CD4-positive, alpha-beta memory T cell (primary cell): ENCODE measurements around the gene KCNQ1. TPM values are rescaled to one million over a fixed set of nuclear protein-coding genes. Genes with fewer than 3 reads are reported as not detected.

Experiments used
- CTCF ChIA-PET: fragments of 350-600 bp; sonication (Branson Sonifier 250); formaldehyde crosslinking; loops from one replicate; lab custom pipeline; 2021; ENCODE audit warnings: inconsistent platforms; ENCODE audit not compliant: partially characterized antibody; lab: Charles Lee
- POLR2A ChIA-PET: fragments of 350-600 bp; sonication (Branson Sonifier 250); formaldehyde crosslinking; loops from one replicate; lab custom pipeline; 2021; ENCODE audit not compliant: partially characterized antibody; lab: Charles Lee
- DNase-seq, 5 donors: peaks; one replicate each; pipeline versions ENCODE4 v3.0.0 to v3.0.0-alpha.2; 2020 to 2022; ENCODE audit warnings: mixed read lengths in 1 of 5
- H3K27ac ChIP-seq: one replicate; pipeline ENCODE4 v1.7.0; 2013; ENCODE audit warnings: low read depth, low read length
- H3K27me3 ChIP-seq: 2 replicates; pipeline ENCODE4 v1.7.0; 2013; ENCODE audit warnings: mild to moderate bottlenecking, low read length, moderate library complexity; ENCODE audit not compliant: insufficient read depth
- H3K36me3 ChIP-seq: 2 replicates; pipeline ENCODE4 v1.7.0; 2013; ENCODE audit warnings: mild to moderate bottlenecking, low read length, moderate library complexity; ENCODE audit not compliant: insufficient read depth
- H3K4me1 ChIP-seq: 2 replicates; pipeline ENCODE4 v1.7.0; 2013; ENCODE audit warnings: mild to moderate bottlenecking, low read length, moderate library complexity; ENCODE audit not compliant: insufficient read depth
- H3K4me3 ChIP-seq, 2 donors: one replicate each; pipeline ENCODE4 v1.7.0; 2013; ENCODE audit warnings: low read length in 2 of 2, mild to moderate bottlenecking in 1 of 2
- H3K9me3 ChIP-seq, 2 donors: one replicate each; pipeline ENCODE4 v1.7.0; 2013; ENCODE audit warnings: low read length in 2 of 2, control low read depth in 1 of 2; ENCODE audit not compliant: control insufficient read depth in 1 of 2
- H3K27ac Mint-ChIP-seq, 7 donors: one replicate each; pipeline ENCODE4 v1.8.0; 2020 to 2021; ENCODE audit warnings: mixed read lengths in 7 of 7, mild to moderate bottlenecking in 6 of 7, inconsistent platforms in 3 of 7, moderate library complexity in 3 of 7
- H3K27me3 Mint-ChIP-seq, 2 donors: one replicate each; pipeline ENCODE4 v1.8.0; 2020 to 2021; ENCODE audit warnings: mixed read lengths in 2 of 2
- H3K36me3 Mint-ChIP-seq, 2 donors: one replicate each; pipeline ENCODE4 v1.8.0; 2020 to 2021; ENCODE audit warnings: mixed read lengths in 2 of 2, inconsistent platforms in 1 of 2, mild to moderate bottlenecking in 1 of 2
- H3K4me1 Mint-ChIP-seq, 4 donors: one replicate each; pipeline ENCODE4 v1.8.0; 2020 to 2021; ENCODE audit warnings: mixed read lengths in 4 of 4, mild to moderate bottlenecking in 1 of 4
- H3K4me3 Mint-ChIP-seq, 8 donors: one replicate each; pipeline ENCODE4 v1.8.0; 2020 to 2021; ENCODE audit warnings: mixed read lengths in 8 of 8, mild to moderate bottlenecking in 7 of 8, moderate library complexity in 6 of 8, inconsistent platforms in 3 of 8
- H3K9me3 Mint-ChIP-seq, 8 donors: one replicate each; pipeline ENCODE4 v1.8.0; 2020 to 2021; ENCODE audit warnings: mixed read lengths in 8 of 8, mild to moderate bottlenecking in 5 of 8, inconsistent platforms in 3 of 8, moderate library complexity in 1 of 8
- intact Hi-C: fragments of 100-400 bp; cut with micrococcal nuclease; formaldehyde crosslinking; loops from one replicate; pipeline ENCODE4 v1.15.1; 2023
- polyA plus RNA-seq, 2 donors: library from polyadenylated mRNA; unstranded; fragments of 300-500 nt; fragmentation: Illumina TruSeq; gene quantifications; one replicate each; pipeline ENCODE4 v1.2.3, GENCODE V29; 2021
- total RNA-seq, 2 experiments: library from RNA; stranded (reverse); gene quantifications; one replicate each; pipeline ENCODE4 v1.2.3, GENCODE V29; 2021

The KCNQ1 gene
- total and polyA plus RNA-seq, 4 experiments from 2014 or later: 5.4 to 21.7 (median 21.5) TPM

GRCh38 chr11:2789791-2790567 is 345.2 kb downstream of the KCNQ1 start:
- intact Hi-C loops: no loop called here
- H3K4me3 ChIP-seq: no peak overlapping the region
- DNase-seq: no peak
- Mint-ChIP-seq H3K27ac (no peak overlapping the region), H3K9me3 (peaks cover 0 to 2% (median 0%) of the 10 kb centered on the region in 8 donors), H3K36me3 (peaks cover 2 to 3% of the 10 kb centered on the region in 2 donors), H3K4me1 (peaks cover 0 to 4% (median 3%) of the 10 kb centered on the region in 4 donors), H3K4me3 (peak overlapping the region in 2 of 8 donors; percentile 32 to 33), H3K27me3 (no peaks in the 10 kb centered on the region)
- ChIA-PET CTCF (no interaction called here), POLR2A (interaction anchor here (1.2 kb wide), 1 partner anchor 225 kb away, joined by 3 read pairs; no protein-coding TSS in a partner anchor)
- H3K36me3 ChIP-seq: no peaks in the 10 kb centered on the region
- no peaks in the 10 kb centered on the region for H3K9me3 ChIP-seq
- peaks cover 4% of the 10 kb centered on the region for H3K4me1 ChIP-seq
- no peak overlapping the region for H3K27ac ChIP-seq
- no peaks in the 10 kb centered on the region for H3K27me3 ChIP-seq

- Histone ChIP-seq H3K4me3 (no peak overlapping the region), H3K27me3 (no peaks in the 10 kb centered on the region), H3K27ac (no peak overlapping the region), H3K9me3 (no peaks in the 10 kb centered on the region), H3K36me3 (no peaks in the 10 kb centered on the region), H3K4me1 (peaks cover 4% of the 10 kb centered on the region)
- Mint-ChIP-seq H3K27ac (peak overlapping the region in 1 of 7 donors; percentile 19), H3K36me3 (peaks cover 2 to 3% of the 10 kb centered on the region in 2 donors), H3K27me3 (no peaks in the 10 kb centered on the region), H3K4me1 (peaks cover 0 to 4% (median 3%) of the 10 kb centered on the region in 4 donors), H3K4me3 (peak overlapping the region in 3 of 8 donors; percentile 22 to 61 (median 32)), H3K9me3 (peaks cover 0 to 2% (median 0%) of the 10 kb centered on the region in 8 donors)
- ChIA-PET CTCF (no interaction called here), POLR2A (no interaction called here)
- intact Hi-C loops: no loop called here
- DNase-seq: no peak
Measured at GRCh38 chr11:2790568-2790921, 345.7 kb downstream of the KCNQ1 start.

- DNase-seq: no peak
- peaks cover 3 to 4% of the 10 kb centered on the region in 2 donors for H3K36me3 Mint-ChIP-seq
- Histone ChIP-seq H3K4me3 (peak overlapping the region in 1 of 2 donors; percentile 64), H3K36me3 (no peaks in the 10 kb centered on the region), H3K27me3 (no peaks in the 10 kb centered on the region), H3K4me1 (peaks cover 4% of the 10 kb centered on the region), H3K9me3 (no peaks in the 10 kb centered on the region), H3K27ac (no peak overlapping the region)
- H3K27ac Mint-ChIP-seq: peak overlapping the region in 1 of 7 donors; percentile 19
- intact Hi-C loops: no loop called here
- ChIA-PET CTCF (no interaction called here), POLR2A (interaction anchor here (0.6 kb wide), 1 partner anchor 206 kb away, joined by 4 read pairs; no protein-coding TSS in a partner anchor)
- peaks cover 0 to 2% (median 0%) of the 10 kb centered on the region in 8 donors for H3K9me3 Mint-ChIP-seq
- peaks cover 0 to 4% (median 3%) of the 10 kb centered on the region in 4 donors for H3K4me1 Mint-ChIP-seq
- H3K4me3 Mint-ChIP-seq: peak overlapping the region in 5 of 8 donors; percentile 0 to 65 (median 58)
- H3K27me3 Mint-ChIP-seq: no peaks in the 10 kb centered on the region
Measured at GRCh38 chr11:2791139-2791520, 346.3 kb downstream of the KCNQ1 start.

- Histone ChIP-seq H3K4me1 (peaks cover 4% of the 10 kb centered on the region), H3K4me3 (peak overlapping the region in 1 of 2 donors; percentile 64), H3K27me3 (no peaks in the 10 kb centered on the region), H3K9me3 (no peaks in the 10 kb centered on the region), H3K27ac (no peak overlapping the region), H3K36me3 (no peaks in the 10 kb centered on the region)
- H3K27me3 Mint-ChIP-seq: no peaks in the 10 kb centered on the region
- ChIA-PET POLR2A (interaction anchor here (0.6 kb wide), 1 partner anchor 206 kb away, joined by 4 read pairs; no protein-coding TSS in a partner anchor), CTCF (no interaction called here)
- peaks cover 3 to 4% of the 10 kb centered on the region in 2 donors for H3K36me3 Mint-ChIP-seq
- intact Hi-C loops: no loop called here
- H3K9me3 Mint-ChIP-seq: peaks cover 0 to 2% (median 0%) of the 10 kb centered on the region in 8 donors
- peak overlapping the region; percentile 8 to 80 (median 65) for H3K4me3 Mint-ChIP-seq
- peak overlapping the region in 2 of 7 donors; percentile 42 to 60 for H3K27ac Mint-ChIP-seq
- DNase-seq: peak in 2 of 5 donors; percentile 20 to 26
- peaks cover 0 to 4% (median 3%) of the 10 kb centered on the region in 4 donors for H3K4me1 Mint-ChIP-seq
Measured at GRCh38 chr11:2791521-2792380, 346.9 kb downstream of the KCNQ1 start.

- Histone ChIP-seq H3K4me1 (peaks cover 4% of the 10 kb centered on the region), H3K27me3 (no peaks in the 10 kb centered on the region), H3K27ac (no peak overlapping the region), H3K9me3 (no peaks in the 10 kb centered on the region), H3K4me3 (peak overlapping the region in 1 of 2 donors; percentile 64), H3K36me3 (no peaks in the 10 kb centered on the region)
- POLR2A ChIA-PET: no interaction called here
- Mint-ChIP-seq H3K36me3 (peaks cover 3 to 4% of the 10 kb centered on the region in 2 donors), H3K27me3 (no peaks in the 10 kb centered on the region), H3K27ac (peak overlapping the region in 2 of 7 donors; percentile 22 to 42), H3K9me3 (peaks cover 0 to 2% (median 0%) of the 10 kb centered on the region in 8 donors), H3K4me3 (peak overlapping the region in 5 of 8 donors; percentile 15 to 80 (median 35)), H3K4me1 (peaks cover 0 to 4% (median 3%) of the 10 kb centered on the region in 4 donors)
- DNase-seq: no peak
- intact Hi-C loops: no loop called here
- CTCF ChIA-PET: no interaction called here
Measured at GRCh38 chr11:2792381-2793250, 347.8 kb downstream of the KCNQ1 start.

- Mint-ChIP-seq H3K4me1 (peaks cover 0 to 4% (median 3%) of the 10 kb centered on the region in 4 donors), H3K27me3 (no peaks in the 10 kb centered on the region), H3K36me3 (peaks cover 3 to 4% of the 10 kb centered on the region in 2 donors), H3K9me3 (peaks cover 0 to 2% (median 0%) of the 10 kb centered on the region in 8 donors), H3K4me3 (no peak overlapping the region), H3K27ac (peak overlapping the region in 2 of 7 donors; percentile 43 to 57)
- no peak for DNase-seq
- Histone ChIP-seq H3K4me1 (peaks cover 4% of the 10 kb centered on the region), H3K36me3 (no peaks in the 10 kb centered on the region), H3K4me3 (no peak overlapping the region), H3K9me3 (no peaks in the 10 kb centered on the region), H3K27me3 (no peaks in the 10 kb centered on the region), H3K27ac (no peak overlapping the region)
- intact Hi-C loops: no loop called here
- CTCF ChIA-PET: no interaction called here
- POLR2A ChIA-PET: no interaction called here
Measured at GRCh38 chr11:2793701-2794045, 348.9 kb downstream of the KCNQ1 start.
